Neural progenitor cell (in vitro differentiated cells): Measurements from ENCODE around the gene STK33. TPM values are rescaled to one million over a fixed set of nuclear protein-coding genes. Genes with fewer than 3 reads are reported as not detected.

Experiments
- DNase-seq: peaks from one replicate; pipeline ENCODE4 v3.0.0-alpha.2; 2016; ENCODE audit warnings: low spot score
- H2AFZ ChIP-seq: fragments of 200-600 bp; sonication (generic); replicated peaks from 2 replicates; pipeline ENCODE4 v1.6.1; 2016; ENCODE audit warnings: antibody characterized with exemption
- H3F3A ChIP-seq: fragments of 200-600 bp; sonication (generic); 2 replicates; pipeline ENCODE4 v1.6.1; 2016; ENCODE audit warnings: antibody characterized with exemption, low read depth
- H3K27ac ChIP-seq: fragments of 200-600 bp; sonication (generic); 2 replicates; pipeline ENCODE4 v1.5.1; 2016; ENCODE audit warnings: mild to moderate bottlenecking
- H3K27me3 ChIP-seq: fragments of 200-600 bp; sonication (generic); 2 replicates; pipeline ENCODE4 v1.6.1; 2016; ENCODE audit warnings: mild to moderate bottlenecking, moderate library complexity
- H3K36me3 ChIP-seq: fragments of 200-600 bp; sonication (generic); 2 replicates; pipeline ENCODE4 v1.5.1; 2016
- H3K4me1 ChIP-seq: fragments of 200-600 bp; sonication (generic); 2 replicates; pipeline ENCODE4 v1.6.1; 2016; ENCODE audit warnings: mixed run types
- H3K4me2 ChIP-seq: fragments of 200-600 bp; sonication (generic); 2 replicates; pipeline ENCODE4 v1.6.1; 2016
- H3K4me3 ChIP-seq: fragments of 200-600 bp; sonication (generic); 2 replicates; pipeline ENCODE4 v1.5.1; 2016
- H3K79me2 ChIP-seq: fragments of 200-600 bp; sonication (generic); 2 replicates; pipeline ENCODE4 v1.6.1; 2016; ENCODE audit warnings: low read depth
- H3K9ac ChIP-seq: fragments of 200-600 bp; sonication (generic); 2 replicates; pipeline ENCODE4 v1.6.1; 2016
- H3K9me3 ChIP-seq: fragments of 200-600 bp; sonication (generic); 2 replicates; pipeline ENCODE4 v1.5.1; 2016; ENCODE audit warnings: low read depth
- H4K20me1 ChIP-seq: fragments of 200-600 bp; sonication (generic); 2 replicates; pipeline ENCODE4 v1.6.1; 2016; ENCODE audit warnings: low read depth
- H3K27ac Mint-ChIP-seq: 3 replicates; pipeline ENCODE4 v1.8.0; 2021; ENCODE audit warnings: mixed read lengths
- H3K27me3 Mint-ChIP-seq: 2 replicates; pipeline ENCODE4 v1.8.0; 2022; ENCODE audit warnings: low read depth, mild to moderate bottlenecking, inconsistent platforms, moderate library complexity, mixed read lengths; ENCODE audit not compliant: insufficient read depth
- H3K36me3 Mint-ChIP-seq: 3 replicates; pipeline ENCODE4 v1.8.0; 2021; ENCODE audit warnings: mixed read lengths
- H3K4me1 Mint-ChIP-seq: 3 replicates; pipeline ENCODE4 v1.8.0; 2021; ENCODE audit warnings: mixed read lengths
- H3K4me3 Mint-ChIP-seq: 3 replicates; pipeline ENCODE4 v1.8.0; 2021; ENCODE audit warnings: mild to moderate bottlenecking, moderate library complexity, mixed read lengths
- H3K9me3 Mint-ChIP-seq: 3 replicates; pipeline ENCODE4 v1.8.0; 2020; ENCODE audit warnings: mixed read lengths
- CTCF ChIP-seq: fragments of 200-600 bp; sonication (generic); IDR thresholded peaks from 2 replicates; pipeline ENCODE4 v1.5.1; 2017; ENCODE audit warnings: antibody characterized with exemption, mild to moderate bottlenecking
- EZH2 ChIP-seq: fragments of 200-600 bp; sonication (generic); IDR thresholded peaks from 2 replicates; pipeline ENCODE4 v1.6.1; 2017; ENCODE audit warnings: antibody characterized with exemption, mild to moderate bottlenecking, moderate library complexity
- EZH2phosphoT487 ChIP-seq: fragments of 200-600 bp; sonication (generic); IDR thresholded peaks from 2 replicates; pipeline ENCODE4 v1.6.1; 2017; ENCODE audit warnings: antibody characterized with exemption
- total RNA-seq: library from RNA; depleted of rRNA; stranded (reverse); fragments of >200 nt; gene quantifications from 2 replicates; pipeline ENCODE4 v1.2.3, GENCODE V29; 2015; ENCODE audit warnings: low replicate concordance

The STK33 gene
- total RNA-seq, 1 donor from 2014 or later, result 56.5 TPM

DNA sequence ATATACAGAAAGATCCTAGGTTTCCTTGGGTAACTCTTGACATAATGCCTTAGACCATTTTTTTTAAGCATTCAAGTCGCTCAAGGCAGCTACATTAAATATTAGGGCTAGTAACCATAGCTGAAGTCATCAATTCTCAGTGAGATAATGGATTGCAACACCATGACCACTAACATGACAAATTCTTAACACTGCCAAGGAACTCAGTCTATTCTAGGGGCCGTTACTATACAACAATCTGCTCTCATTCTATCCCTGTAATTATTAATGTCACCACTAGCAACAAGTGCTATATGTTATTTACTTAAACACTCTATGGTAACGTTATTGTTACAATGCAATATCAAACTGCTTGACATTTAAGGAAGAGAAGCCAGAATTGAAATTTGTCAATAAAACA is 3.2 kb upstream of the STK33 start:
- Histone ChIP-seq H3K79me2 (peaks cover 16% of the 10 kb centered on the region), H3K4me1 (peaks cover 11% of the 10 kb centered on the region), H3K9ac (no peak overlapping the region), H3K27me3 (no peaks in the 10 kb centered on the region), H3K9me3 (no peaks in the 10 kb centered on the region), H3K4me3 (no peak overlapping the region), H4K20me1 (no peaks in the 10 kb centered on the region), H3F3A (no peaks in the 10 kb centered on the region), H3K27ac (no peak overlapping the region), H3K4me2 (no peak overlapping the region), H2AFZ (no peak overlapping the region), H3K36me3 (no peaks in the 10 kb centered on the region)
- H3K4me1 Mint-ChIP-seq, result peaks cover 32% of the 10 kb centered on the region
- H3K4me3 Mint-ChIP-seq, result no peak overlapping the region
- H3K36me3 Mint-ChIP-seq, result no peaks in the 10 kb centered on the region
- no peaks in the 10 kb centered on the region for H3K9me3 Mint-ChIP-seq
- DNase-seq, result no peak
- no peak for TF ChIP-seq CTCF
- TF ChIP-seq EZH2phosphoT487, result no peak
- TF ChIP-seq EZH2, result no peak
- H3K27ac Mint-ChIP-seq, result no peak overlapping the region
- no peaks in the 10 kb centered on the region for H3K27me3 Mint-ChIP-seq

DNA sequence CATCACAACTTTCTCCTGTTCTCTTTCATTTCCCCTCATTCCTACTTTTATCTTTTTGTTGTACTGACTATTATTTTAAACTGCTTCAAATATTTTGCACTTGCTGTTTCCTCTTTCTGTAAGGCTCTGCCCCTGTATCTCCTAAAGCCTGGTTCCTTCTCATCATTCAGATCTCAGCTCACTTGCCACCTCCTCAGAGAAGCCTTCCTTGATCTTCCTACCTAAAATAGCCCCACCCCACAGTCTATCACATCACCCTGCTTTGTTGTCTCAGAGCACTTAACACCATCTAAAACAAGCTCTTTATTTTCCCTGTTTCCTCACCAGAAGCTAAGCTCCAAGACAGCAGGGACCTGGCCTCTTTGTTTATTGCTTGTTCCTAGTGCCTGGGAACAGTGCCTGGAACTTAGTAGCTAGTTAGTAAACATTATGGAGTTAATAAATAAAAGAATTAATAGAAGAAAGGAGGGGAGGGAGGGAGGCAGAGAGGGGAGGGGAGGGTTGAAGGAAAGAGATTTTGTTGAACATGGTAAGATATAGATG is 2.5 kb upstream of the STK33 start:
- Histone ChIP-seq H3K27me3 (no peaks in the 10 kb centered on the region), H3K27ac (no peak overlapping the region), H4K20me1 (no peaks in the 10 kb centered on the region), H3K4me1 (peaks cover 5% of the 10 kb centered on the region), H3K4me2 (no peak overlapping the region), H2AFZ (no peak overlapping the region), H3K9me3 (no peaks in the 10 kb centered on the region), H3K9ac (no peak overlapping the region), H3K36me3 (no peaks in the 10 kb centered on the region), H3K79me2 (peaks cover 19% of the 10 kb centered on the region), H3F3A (no peaks in the 10 kb centered on the region), H3K4me3 (no peak overlapping the region)
- Mint-ChIP-seq H3K27ac (no peak overlapping the region), H3K36me3 (no peaks in the 10 kb centered on the region), H3K4me3 (no peak overlapping the region), H3K4me1 (peaks cover 32% of the 10 kb centered on the region), H3K9me3 (no peaks in the 10 kb centered on the region), H3K27me3 (no peaks in the 10 kb centered on the region)
- no peak for DNase-seq
- no peak for TF ChIP-seq CTCF
- TF ChIP-seq EZH2, result no peak
- no peak for TF ChIP-seq EZH2phosphoT487

DNA sequence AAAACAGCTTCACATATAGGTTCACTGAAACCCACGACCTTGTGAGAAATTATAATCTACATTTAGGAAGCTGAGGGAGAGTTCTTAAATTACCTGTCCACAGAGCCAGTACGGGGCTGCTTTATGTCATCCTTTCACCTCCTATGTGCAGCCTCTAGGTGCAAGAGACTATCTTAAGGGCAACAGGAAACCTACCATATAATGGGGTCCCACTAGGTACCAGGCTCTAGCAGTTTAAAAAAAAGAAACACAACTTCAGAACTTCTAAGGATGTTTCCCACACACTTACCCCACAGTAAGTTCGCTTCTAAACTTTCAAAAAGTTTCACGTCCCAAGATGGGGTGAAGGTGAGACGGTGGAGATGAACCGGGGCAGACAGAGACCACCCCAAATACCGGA is 573 bp downstream of the STK33 start:
- Histone ChIP-seq H4K20me1 (no peaks in the 10 kb centered on the region), H2AFZ (peak overlapping the region; percentile 86)

More for the DNA sequence above, 573 bp downstream of the STK33 start:
- Histone ChIP-seq H3K27me3 (no peaks in the 10 kb centered on the region), H3K4me2 (peak overlapping the region; percentile 86), H3K36me3 (no peaks in the 10 kb centered on the region), H3K9me3 (no peaks in the 10 kb centered on the region), H3K27ac (no peak overlapping the region), H3K79me2 (peaks cover 48% of the 10 kb centered on the region), H3K4me3 (peak overlapping the region; percentile 70), H3K9ac (no peak overlapping the region), H3F3A (no peaks in the 10 kb centered on the region), H3K4me1 (no peaks in the 10 kb centered on the region)
- Mint-ChIP-seq H3K4me3 (peak overlapping the region; percentile 95), H3K27ac (peak overlapping the region; percentile 80), H3K9me3 (peaks cover 2% of the 10 kb centered on the region), H3K36me3 (peaks cover 8% of the 10 kb centered on the region), H3K4me1 (peaks cover 29% of the 10 kb centered on the region), H3K27me3 (no peaks in the 10 kb centered on the region)
- DNase-seq, result no peak
- no peak for TF ChIP-seq EZH2
- TF ChIP-seq CTCF, result no peak
- no peak for TF ChIP-seq EZH2phosphoT487
